Measurements from ENCODE around the gene SLC25A38. TPM values are rescaled to one million over a fixed set of nuclear protein-coding genes. Genes with fewer than 3 reads are reported as not detected.

SLC25A38 gene
- total and polyA plus RNA-seq, 9 of the 15 experiments (the other 6 are each of a cell fraction or from before 2014, with no cell fraction given) = 13.5 to 51.1 (median 30.6) TPM

DNA sequence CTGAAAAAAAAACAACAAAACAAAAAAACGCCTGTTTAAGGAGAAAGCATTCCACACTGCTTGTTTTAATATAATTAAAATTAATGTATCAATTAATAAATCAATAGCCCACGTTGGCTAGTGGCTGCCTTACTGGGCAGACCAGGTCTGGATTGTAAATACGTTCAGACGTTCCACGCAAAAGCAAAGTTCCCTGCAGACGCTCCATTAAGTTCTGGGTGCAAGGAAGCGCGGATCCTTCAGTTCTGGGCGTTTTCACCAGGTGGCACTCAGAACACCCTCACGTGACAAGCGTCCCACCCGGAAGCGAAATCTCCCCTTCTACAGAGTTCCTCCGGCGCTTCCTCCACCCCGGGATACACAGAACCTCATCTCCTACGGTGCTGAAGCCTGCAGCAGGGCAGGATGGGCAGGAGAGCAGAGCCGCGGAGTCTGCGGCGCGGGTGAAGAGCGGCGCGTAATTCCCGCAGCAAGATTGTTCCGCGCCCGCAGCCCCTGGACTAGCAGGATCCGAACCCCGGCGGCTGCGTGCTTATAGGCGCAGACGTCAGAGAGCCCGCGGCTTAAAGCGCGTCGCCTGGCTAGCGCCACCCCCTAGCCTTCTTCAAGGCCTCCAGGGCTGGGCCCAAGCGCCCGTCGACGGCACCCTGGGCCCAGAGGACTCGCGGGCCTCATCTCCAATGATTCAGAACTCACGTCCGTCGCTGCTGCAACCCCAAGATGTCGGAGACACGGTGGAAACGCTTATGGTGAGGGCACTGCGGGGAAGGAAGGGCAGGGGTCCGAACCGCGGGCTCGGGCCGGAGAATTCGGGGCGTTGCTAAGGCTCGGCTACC, at the start of gene SLC25A38 (continued):
- TF ChIP-seq, protein P1, sequence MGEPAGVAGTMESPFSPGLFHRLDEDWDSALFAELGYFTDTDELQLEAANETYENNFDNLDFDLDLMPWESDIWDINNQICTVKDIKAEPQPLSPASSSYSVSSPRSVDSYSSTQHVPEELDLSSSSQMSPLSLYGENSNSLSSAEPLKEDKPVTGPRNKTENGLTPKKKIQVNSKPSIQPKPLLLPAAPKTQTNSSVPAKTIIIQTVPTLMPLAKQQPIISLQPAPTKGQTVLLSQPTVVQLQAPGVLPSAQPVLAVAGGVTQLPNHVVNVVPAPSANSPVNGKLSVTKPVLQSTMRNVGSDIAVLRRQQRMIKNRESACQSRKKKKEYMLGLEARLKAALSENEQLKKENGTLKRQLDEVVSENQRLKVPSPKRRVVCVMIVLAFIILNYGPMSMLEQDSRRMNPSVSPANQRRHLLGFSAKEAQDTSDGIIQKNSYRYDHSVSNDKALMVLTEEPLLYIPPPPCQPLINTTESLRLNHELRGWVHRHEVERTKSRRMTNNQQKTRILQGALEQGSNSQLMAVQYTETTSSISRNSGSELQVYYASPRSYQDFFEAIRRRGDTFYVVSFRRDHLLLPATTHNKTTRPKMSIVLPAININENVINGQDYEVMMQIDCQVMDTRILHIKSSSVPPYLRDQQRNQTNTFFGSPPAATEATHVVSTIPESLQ (CRISPR knock-in tag; IDR thresholded peaks at IDR 0.05) = no peak; the same call in 1 of the 2 replicates
- TF ChIP-seq, protein P2, sequence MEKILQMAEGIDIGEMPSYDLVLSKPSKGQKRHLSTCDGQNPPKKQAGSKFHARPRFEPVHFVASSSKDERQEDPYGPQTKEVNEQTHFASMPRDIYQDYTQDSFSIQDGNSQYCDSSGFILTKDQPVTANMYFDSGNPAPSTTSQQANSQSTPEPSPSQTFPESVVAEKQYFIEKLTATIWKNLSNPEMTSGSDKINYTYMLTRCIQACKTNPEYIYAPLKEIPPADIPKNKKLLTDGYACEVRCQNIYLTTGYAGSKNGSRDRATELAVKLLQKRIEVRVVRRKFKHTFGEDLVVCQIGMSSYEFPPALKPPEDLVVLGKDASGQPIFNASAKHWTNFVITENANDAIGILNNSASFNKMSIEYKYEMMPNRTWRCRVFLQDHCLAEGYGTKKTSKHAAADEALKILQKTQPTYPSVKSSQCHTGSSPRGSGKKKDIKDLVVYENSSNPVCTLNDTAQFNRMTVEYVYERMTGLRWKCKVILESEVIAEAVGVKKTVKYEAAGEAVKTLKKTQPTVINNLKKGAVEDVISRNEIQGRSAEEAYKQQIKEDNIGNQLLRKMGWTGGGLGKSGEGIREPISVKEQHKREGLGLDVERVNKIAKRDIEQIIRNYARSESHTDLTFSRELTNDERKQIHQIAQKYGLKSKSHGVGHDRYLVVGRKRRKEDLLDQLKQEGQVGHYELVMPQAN (IDR thresholded peaks at IDR 0.05; ENCODE audit: borderline replicate concordance) = peak; percentile 89
- TF ChIP-seq RAD21 (CRISPR knock-in tag; conservative IDR thresholded peaks at IDR 0.05 in 1 of 2, IDR thresholded peaks at IDR 0.05 in 1 of 2) (peak; percentile 43 to 45; a peak in 2 of 4 replicates), RBBP5 (IDR thresholded peaks at IDR 0.05; ENCODE audit: borderline replicate concordance, insufficient read depth, low read length, poor library complexity, severe bottlenecking) (peak; percentile 83), DNMT1 (IDR thresholded peaks at IDR 0.05) (0 out of 2 replicates have a peak, but pooled peaks have one; percentile 22), ELF2 (CRISPR knock-in tag; IDR thresholded peaks at IDR 0.05) (peak; percentile 94), ZNF24 (IDR thresholded peaks at IDR 0.05) (0 out of 2 replicates have a peak, but pooled peaks have one; percentile 32), ZNF133 (CRISPR knock-in tag; IDR thresholded peaks at IDR 0.05) (no peak), HMGN3 (IDR thresholded peaks at IDR 0.05; ENCODE audit: borderline replicate concordance, extremely low read depth, insufficient read length, low read depth, low read length) (peak; percentile 39), NCOA6 (IDR thresholded peaks at IDR 0.05) (peak; percentile 77; the same call in 1 of the 2 replicates), HLTF (IDR thresholded peaks at IDR 0.05) (no peak), TBL1XR1 (IDR thresholded peaks at IDR 0.05; ENCODE audit: low read length in 2 of 2) (peak; percentile 53 to 60; a peak in 2 of 4 replicates), SIRT6 (IDR thresholded peaks at IDR 0.05; ENCODE audit: low read depth, low read length) (no peak), MYC (IDR thresholded peaks at IDR 0.05; ENCODE audit: low read depth, low read length) (peak; percentile 77), MYC (CRISPR knock-in tag; IDR thresholded peaks at IDR 0.05; ENCODE audit: borderline replicate concordance, low read depth) (no peak), PHF8 (IDR thresholded peaks at IDR 0.05; ENCODE audit: borderline replicate concordance, low read length) (peak; percentile 72), MXI1 (IDR thresholded peaks at IDR 0.05; ENCODE audit: low read depth, low read length) (peak; percentile 52; the same call in 1 of the 2 replicates), ETV1 (tag; conservative IDR thresholded peaks at IDR 0.05; ENCODE audit: low read depth) (peak; percentile 67)
- TF ChIP-seq, protein P3, sequence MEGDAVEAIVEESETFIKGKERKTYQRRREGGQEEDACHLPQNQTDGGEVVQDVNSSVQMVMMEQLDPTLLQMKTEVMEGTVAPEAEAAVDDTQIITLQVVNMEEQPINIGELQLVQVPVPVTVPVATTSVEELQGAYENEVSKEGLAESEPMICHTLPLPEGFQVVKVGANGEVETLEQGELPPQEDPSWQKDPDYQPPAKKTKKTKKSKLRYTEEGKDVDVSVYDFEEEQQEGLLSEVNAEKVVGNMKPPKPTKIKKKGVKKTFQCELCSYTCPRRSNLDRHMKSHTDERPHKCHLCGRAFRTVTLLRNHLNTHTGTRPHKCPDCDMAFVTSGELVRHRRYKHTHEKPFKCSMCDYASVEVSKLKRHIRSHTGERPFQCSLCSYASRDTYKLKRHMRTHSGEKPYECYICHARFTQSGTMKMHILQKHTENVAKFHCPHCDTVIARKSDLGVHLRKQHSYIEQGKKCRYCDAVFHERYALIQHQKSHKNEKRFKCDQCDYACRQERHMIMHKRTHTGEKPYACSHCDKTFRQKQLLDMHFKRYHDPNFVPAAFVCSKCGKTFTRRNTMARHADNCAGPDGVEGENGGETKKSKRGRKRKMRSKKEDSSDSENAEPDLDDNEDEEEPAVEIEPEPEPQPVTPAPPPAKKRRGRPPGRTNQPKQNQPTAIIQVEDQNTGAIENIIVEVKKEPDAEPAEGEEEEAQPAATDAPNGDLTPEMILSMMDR (IDR thresholded peaks at IDR 0.05 in 2 of 3, conservative IDR thresholded peaks at IDR 0.05 in 1 of 3; ENCODE audit: insufficient read depth in 2 of 3, low read depth in 1 of 3, low read length in 3 of 3) = peak; percentile 61 to 64 (median 61)

Data from K562 (cell line).